LNCAP (cell line): Measurements from ENCODE around the gene EXOC3L4.

Source experiments
- TF ChIP-seq, protein P1 (sequence below): fragments of 450-650 bp; IDR thresholded peaks from 2 replicates; pipeline ENCODE4 v1.5.1; 2017; ENCODE audit warnings: mild to moderate bottlenecking

Gene EXOC3L4

DNA sequence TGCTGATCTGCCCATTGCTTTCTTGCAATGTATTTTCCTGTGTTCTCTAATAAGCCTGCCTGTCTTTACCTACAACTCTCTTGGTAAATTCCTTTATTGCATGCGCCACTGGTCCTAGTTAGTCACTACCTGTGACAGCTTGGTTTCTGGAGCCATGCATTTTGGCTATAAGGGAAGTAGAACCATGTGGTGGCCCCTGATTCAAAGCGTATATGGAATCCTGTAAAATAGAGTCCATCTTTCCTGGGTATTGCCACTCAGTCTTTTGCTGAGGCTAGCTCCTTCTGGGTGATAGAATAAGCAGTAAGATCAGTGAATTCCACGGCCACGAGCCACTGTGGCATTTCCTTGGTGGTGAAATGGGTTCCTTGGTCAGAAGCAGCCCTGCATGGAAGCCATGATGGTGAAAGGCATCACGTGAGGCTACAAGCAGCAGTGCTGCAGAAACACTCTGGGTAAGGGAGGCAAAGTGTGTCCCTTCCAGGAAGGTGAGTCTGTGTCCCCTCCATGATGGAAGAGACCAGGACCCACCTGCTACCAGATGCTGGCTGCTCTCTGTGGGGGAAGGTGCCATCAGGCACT, 48.3 kb downstream of the EXOC3L4 start:
- TF ChIP-seq, protein P1, sequence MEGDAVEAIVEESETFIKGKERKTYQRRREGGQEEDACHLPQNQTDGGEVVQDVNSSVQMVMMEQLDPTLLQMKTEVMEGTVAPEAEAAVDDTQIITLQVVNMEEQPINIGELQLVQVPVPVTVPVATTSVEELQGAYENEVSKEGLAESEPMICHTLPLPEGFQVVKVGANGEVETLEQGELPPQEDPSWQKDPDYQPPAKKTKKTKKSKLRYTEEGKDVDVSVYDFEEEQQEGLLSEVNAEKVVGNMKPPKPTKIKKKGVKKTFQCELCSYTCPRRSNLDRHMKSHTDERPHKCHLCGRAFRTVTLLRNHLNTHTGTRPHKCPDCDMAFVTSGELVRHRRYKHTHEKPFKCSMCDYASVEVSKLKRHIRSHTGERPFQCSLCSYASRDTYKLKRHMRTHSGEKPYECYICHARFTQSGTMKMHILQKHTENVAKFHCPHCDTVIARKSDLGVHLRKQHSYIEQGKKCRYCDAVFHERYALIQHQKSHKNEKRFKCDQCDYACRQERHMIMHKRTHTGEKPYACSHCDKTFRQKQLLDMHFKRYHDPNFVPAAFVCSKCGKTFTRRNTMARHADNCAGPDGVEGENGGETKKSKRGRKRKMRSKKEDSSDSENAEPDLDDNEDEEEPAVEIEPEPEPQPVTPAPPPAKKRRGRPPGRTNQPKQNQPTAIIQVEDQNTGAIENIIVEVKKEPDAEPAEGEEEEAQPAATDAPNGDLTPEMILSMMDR, result no peak

DNA sequence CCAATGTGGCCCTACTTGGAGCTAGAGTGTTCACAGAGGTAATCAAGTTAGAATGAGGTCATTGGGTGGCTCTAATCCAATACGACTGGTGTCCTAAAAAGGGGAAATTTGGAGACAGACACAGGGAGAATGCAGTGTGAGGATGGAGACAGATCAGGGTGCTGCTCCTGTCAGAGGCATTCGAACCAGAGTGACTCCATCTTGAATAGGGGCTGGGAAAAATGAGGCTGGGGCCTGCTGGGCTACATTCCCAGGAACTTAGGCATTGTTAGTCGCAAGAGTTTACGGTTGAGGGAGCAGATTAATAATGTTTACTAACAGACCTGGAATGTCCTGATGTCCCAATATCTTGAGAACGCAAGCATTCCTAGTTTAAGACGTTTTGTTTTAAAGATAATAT, 49.0 kb downstream of the EXOC3L4 start:
- TF ChIP-seq, protein P1, result no peak

DNA sequence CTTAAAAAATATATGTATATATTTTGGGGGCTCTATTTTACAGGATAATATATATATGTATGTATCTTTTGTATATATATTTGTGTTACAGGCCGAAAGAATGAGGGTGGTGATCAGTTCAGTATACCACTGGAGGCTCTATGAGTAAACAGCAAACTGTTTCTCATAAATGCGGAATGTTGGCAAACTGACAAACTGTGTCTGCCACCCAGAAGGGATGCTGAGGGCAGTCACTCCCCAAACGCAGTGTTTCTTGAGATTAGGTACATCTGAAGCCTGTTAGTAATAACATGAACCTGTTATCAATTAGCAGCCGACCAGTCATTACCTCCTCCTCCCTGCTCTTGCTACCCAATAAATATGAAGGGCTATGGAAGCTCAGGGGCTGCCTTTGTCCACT, 49.6 kb downstream of the EXOC3L4 start:
- TF ChIP-seq, protein P1, result no peak

GRCh38 chr14:103146141-103146709, 51.7 kb downstream of the EXOC3L4 start:
- TF ChIP-seq, protein P1, result no peak

DNA sequence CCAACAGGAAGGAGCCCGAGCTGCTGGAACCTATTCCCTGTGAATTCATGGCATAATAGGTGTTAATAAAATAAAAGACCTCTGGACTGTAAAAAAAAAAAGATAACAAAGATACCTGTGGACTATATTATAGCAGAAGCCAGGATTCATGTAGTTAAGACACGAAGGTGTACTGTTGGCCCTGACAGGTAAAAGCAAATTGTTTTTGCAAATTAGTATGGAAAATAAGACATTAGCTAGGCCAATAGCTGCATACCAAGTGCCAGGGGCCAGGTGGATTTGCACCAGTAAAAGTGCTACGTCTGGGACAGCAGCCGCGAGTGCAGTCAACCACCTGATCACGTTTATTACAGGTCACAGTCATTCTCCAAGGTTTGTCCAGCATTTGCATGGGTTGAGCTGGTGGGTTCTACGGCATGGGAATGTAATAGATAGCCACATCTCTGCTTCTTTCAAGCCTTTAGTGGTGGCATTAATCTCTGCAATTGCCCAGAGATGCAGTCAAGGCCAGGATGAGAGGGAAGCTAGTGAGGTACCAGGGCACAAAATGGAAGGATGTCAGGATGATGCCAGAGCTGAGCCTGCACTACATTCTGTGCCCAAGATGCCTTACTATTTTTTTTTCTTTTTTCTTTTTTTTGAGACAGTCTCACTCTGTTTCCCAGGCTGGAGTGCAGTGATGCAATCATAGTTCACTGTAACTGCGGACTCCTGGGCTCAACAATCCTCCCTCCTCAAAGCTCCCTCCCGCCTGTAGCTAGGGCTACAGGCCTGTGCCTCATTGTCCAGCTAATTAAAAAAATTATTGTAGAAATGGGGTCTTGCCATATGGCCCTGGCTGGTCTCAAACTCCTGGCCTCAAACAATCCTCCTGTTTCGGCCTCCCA, 55.1 kb downstream of the EXOC3L4 start:
- TF ChIP-seq, protein P1, result no peak

- TF ChIP-seq, protein P1, result no peak
Measured at GRCh38 chr14:103151270-103151945, 56.9 kb downstream of the EXOC3L4 start.

- TF ChIP-seq, protein P1, result no peak
Measured at GRCh38 chr14:103155010-103155409, 60.5 kb downstream of the EXOC3L4 start.
